ENCODE data around the gene ORAI2. TPM values are rescaled to one million over a fixed set of nuclear protein-coding genes. Genes with fewer than 3 reads are reported as not detected.
"Not testable (repeated sequence)": the region's sequence is repeated elsewhere in the genome, so short reads cannot be mapped to it uniquely, and the experiment has no call there.

Gene ORAI2
- total RNA-seq, result 19.2 TPM

DNA sequence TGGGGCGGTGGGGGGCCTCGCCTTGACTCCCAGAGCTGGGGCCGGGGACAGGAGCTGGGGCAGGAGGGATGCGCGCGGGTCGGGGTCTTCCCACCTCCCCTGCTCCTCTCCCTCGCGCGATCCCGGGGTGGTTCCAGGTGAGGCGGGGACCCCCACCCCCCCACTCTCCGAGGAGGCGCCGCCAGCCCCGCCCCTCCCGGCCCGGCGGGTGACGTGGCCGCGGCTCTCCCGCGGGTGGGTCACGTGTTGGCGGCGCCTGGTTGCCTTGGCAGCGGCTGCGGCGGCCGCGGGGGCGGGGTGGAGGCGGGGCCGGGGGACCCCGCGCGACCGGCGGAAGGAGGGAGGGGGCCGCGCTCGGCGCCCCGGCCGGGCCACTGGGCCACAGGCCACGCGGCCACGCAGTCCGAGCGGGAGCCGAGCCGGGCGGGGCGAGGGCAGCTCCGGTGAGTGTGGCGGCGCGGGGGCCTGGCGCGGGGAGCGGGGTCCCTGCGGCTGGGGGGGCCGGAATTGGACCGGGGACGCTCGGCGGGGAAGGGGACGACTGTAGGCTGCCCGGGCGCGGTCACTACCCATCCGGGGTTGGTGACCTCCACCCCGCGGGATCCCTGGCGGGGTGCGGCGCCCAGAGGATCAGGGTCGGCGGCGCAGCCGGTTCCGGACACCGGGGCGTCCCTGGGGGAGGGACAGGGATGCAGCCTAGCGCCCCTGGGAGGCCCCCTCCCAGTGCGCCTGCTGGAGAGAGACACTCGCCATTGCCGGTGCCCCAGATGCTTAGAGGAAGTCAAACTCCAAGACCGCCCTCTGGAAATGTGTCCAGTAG is at the start of gene ORAI2:
Gene ORAI2, plus strand, starts transcription at position 357 of the 820 bp plus-strand sequence. CDS start 5,382 bp downstream, outside the sequence.
- FAIRE-seq (no peak), DNase-seq (ENCODE audit: low spot score in 2 of 2) (peak; percentile 95 to 96)

GRCh38 chr7:102387064-102387463 is 46.3 kb upstream of the ORAI2 start:
- FAIRE-seq, result no peak
- DNase-seq (ENCODE audit: low spot score in 2 of 2), result no peak

DNA sequence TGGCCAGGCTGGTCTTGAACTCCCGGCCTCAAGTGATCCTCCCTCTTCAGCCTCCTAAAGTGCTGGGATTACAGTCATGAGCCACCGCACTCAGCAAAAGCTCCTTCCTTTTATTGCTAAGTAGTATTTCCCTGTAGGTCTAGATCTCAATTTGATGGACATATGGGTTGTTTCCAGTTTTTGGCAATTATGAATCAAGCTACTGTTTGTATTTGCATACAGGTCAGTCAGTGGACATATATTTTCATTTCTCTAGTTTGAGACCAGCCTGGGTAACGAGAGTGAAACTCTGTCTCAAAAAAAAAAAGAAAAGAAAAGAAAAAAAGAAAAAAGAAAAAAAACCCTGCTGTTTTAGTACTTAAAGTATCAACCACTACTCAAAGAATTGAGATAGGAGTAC is 43.6 kb upstream of the ORAI2 start:
- no peak for DNase-seq (ENCODE audit: low spot score in 2 of 2)
- FAIRE-seq, result no peak

DNA sequence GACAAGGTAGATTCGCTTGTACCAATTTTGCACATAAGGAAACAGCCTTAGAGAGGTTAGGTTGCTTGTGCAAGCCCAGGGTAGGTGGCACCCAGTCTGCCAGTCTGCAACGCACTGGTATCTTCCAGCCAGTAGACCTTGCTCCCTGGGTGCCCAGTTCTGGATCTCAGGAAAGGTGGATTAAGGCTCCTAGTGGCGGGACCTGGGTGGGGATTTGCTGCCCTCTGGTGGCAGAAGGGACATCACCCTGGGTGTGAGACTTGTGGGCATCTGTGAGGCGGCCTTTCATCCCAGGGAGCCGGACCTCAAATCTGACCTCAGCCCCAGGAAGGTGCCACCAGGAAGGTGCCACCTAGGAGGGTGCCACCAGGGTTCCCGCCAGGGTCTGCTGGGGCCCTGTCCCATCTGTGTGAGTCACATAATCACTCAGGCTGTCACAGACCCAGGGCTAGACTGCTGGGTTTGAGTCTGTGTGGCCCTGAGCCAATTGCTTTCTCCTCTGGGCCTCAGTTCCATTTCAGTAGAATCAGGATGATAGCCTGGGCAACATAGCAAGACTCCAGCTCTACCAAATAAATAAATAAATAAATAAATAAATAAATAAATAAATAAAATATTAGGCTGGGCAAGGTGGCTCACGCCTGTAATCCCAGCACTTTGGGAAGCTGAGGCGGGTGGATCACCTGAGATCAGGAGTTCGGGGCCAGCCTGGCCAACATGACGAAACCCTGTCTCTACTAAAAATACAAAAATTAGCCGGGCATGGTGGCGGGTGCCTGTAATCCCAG is 42.5 kb upstream of the ORAI2 start:
- FAIRE-seq (no peak), DNase-seq (ENCODE audit: low spot score in 2 of 2) (peak; percentile 40 to 67)

DNA sequence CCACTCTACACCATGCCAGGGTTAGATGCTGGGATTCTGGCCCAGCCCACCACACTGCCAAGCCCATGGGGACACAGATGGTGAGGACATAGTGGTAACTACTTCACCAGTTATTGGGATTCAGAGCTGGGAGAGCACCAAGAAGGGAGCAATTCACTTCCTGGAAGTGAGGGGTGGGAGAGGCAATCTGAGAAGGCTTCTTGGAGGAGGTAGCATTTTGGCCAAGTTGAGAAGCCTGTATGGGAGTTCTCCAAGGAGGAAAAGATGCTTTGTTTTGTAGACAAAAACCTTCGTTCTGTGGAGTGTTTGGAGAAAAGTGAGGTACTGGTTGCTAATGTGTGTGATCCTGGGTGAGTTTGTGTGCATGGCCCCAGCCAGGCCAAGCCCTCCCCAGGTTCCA is 41.0 kb upstream of the ORAI2 start:
- FAIRE-seq (no peak), DNase-seq (ENCODE audit: low spot score in 2 of 2) (no peak)

GRCh38 chr7:102393467-102393866 is 39.9 kb upstream of the ORAI2 start:
- DNase-seq (ENCODE audit: low spot score in 2 of 2) (no peak), FAIRE-seq (no peak)

DNA sequence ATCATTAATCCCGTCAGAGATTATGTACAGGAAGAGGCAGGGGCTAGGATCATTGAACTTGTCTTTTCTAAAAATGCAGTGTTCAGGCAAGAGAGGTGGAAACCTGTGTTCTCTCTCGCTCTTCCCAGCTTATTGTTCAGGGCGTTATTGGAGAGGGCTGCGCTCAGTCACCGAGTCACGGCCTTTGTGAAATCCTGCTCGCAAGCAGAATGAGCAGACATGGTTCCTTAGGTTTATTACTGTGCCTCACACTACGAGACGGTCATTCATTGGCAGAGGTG is 37.8 kb upstream of the ORAI2 start:
- no peak for FAIRE-seq
- DNase-seq (ENCODE audit: low spot score in 2 of 2), result no peak

DNA sequence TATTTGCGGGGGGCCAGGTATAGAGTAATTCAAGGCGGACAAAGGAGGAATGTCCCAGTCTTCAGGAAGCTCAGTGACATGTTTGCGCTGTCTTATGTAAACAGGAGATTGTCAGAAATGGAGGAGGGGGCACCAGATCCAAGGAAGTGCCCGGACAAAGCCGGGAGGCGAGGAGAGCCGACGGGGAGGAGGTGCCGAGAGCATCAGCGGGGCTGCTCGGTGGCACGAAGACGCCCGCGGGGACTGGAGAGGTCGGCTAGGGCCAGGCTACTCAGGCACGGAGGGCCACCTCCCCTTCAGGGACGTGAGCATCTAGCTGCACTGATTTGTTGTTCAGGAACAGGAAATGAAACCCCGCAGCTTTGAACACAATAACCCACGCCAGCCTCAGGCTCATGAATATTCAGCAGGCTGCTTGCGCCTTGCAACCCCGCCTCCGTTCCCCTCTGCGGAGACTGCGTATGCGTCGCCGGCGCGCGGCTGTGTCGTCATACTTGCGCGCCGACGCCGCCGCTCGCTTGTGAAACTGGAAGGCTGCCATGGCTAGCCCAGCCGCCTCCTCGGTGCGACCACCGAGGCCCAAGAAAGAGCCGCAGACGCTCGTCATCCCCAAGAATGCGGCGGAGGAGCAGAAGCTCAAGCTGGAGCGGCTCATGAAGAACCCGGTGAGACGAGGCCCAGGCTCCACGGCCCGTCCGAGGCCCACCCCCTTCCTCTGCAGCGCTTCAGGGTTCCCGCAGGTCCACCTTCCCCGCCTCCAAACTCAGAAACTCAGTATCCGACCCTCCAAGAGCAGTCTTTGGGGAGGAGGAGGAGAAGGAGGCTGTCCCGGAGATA is 37.3 kb upstream of the ORAI2 start, which contains the start of gene PRKRIP1:
Gene PRKRIP1, plus strand, starts transcription at position 491 of the 837 bp plus-strand sequence. Its CDS starts 49 bp downstream, at position 540.
- no peak for FAIRE-seq

DNA sequence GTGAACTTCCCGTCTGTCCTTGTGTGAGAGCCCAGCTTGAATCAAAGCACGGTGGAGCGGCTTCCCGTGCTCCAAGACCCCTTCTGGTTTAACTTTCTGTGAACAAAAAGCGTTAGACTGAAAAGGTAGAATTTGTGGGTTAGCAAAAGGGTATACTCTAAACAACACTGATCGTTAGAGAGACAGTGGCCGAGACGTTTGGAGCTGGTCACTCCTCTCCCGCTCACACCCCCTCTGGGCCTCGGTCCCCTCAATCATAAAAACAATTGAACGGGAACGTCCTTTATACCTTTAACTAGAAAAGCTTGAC is 36.7 kb upstream of the ORAI2 start:
- DNase-seq (ENCODE audit: low spot score in 2 of 2) (no peak), FAIRE-seq (no peak)

More for the DNA sequence above, 37.3 kb upstream of the ORAI2 start, which contains the start of gene PRKRIP1:
- peak; percentile 83 to 93 for DNase-seq (ENCODE audit: low spot score in 2 of 2)

- FAIRE-seq (no peak), DNase-seq (ENCODE audit: low spot score in 2 of 2) (no peak)
These were observed 34.8 kb upstream of the ORAI2 start for GRCh38 chr7:102398543-102398942.

GRCh38 chr7:102400360-102400759 is 33.0 kb upstream of the ORAI2 start:
- DNase-seq (ENCODE audit: low spot score in 2 of 2) (no peak), FAIRE-seq (no peak)

- DNase-seq (ENCODE audit: low spot score in 2 of 2) (no peak), FAIRE-seq (no peak)
These were observed 29.8 kb upstream of the ORAI2 start for GRCh38 chr7:102403563-102403962.

DNA sequence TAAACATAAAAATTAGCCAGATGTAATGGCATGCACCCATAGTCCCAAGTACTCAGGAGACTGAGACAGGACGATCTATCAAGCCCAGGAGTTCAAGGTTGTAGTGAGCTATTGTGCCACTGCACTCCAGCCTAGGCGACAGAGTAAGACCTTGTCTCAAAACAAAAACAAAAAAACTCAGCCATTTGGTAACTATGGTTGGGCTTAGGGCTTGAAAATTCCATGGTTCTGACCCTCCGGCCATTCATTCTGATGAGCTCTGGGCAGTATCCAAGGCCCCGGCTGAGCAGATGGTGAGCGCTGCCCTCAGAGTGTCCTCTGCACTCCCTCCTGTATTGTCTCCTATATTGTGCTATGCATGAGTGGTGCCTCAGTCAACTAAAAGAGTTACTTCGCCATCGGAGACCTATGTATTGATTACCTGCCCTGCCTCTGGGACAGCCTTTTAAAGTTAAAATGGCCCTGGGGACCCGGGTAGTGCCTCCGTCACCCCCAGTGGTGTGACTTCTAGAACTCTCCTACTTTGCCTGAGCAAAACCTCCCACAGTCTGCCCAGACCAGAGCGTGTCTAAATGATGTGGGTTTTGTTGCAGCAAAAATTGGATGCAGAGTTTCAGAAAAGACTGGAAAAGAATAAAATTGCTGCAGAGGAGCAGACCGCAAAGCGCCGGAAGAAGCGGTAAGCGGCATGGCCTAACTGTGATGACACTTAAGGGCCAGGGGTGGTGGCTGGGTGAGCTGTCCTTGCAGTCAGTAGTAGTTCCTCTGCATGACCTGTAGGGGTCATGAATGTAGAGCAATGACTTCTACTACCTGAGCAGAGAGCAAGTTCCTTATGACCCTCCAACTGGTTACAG is 29.1 kb upstream of the ORAI2 start:
- FAIRE-seq, result no peak
- no peak for DNase-seq (ENCODE audit: low spot score in 2 of 2)

DNA sequence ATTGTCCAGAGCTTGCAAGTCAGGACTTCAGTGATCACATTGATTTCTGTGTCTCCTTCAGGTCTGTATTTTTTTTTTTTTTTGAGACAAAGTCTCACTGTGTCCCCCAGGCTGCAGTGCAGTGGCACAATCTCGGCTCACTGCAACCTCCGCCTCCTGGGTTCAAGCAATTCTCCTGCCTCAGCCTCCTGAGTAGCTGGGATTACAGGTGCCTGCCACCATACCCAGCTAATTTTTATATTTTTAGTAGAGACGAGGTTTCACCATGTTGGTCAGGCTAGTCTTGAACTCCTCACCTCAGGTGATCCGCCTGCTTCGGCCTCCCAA is 28.6 kb upstream of the ORAI2 start:
- FAIRE-seq; DNase-seq (ENCODE audit: low spot score in 2 of 2): not testable (repeated sequence)

DNA sequence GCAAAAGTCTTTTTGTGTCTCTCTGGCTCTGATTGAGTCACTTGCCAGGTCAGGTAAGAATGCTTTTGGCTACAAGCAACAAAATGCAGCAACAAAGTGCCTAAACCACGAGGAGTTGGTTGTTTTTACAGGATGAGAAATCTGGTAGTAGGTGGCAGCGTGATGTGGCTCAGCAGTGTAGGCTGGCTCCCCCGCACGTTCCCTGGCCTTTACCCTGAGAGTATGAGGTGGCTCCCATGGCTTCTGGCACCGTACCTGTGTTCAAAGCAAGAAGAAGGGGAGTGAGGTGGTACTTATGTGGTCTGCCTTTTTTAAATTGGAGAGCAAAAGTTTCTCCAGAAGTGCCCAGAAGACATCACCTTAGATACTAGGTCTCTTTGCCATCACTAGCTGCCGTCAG is 25.5 kb upstream of the ORAI2 start:
- no peak for FAIRE-seq
- no peak for DNase-seq (ENCODE audit: low spot score in 2 of 2)

DNA sequence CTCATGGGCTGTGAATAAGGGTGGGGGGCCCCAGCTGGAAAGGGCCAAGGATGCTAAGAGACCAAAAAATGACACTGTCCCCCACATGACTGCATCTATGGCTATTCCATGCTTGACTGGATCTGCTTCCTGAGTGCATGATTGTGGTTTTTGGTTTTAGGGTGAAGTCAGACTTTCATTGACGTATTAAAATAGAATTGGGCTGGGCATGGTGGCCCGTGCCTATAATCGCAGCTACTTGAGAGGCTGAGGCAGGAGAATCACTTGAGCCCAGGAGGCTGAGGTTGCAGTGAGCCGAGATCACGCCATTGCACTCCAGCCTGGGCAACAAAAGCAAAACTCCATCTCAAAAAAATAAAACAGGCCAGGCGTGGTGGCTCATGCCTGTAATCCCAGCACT is 24.8 kb upstream of the ORAI2 start:
- not testable (repeated sequence) for DNase-seq (ENCODE audit: low spot score in 2 of 2); FAIRE-seq

GRCh38 chr7:102409340-102409739 is 24.0 kb upstream of the ORAI2 start:
- FAIRE-seq (no peak), DNase-seq (ENCODE audit: low spot score in 2 of 2) (no peak)

- FAIRE-seq (no peak), DNase-seq (ENCODE audit: low spot score in 2 of 2) (no peak)
These were observed 23.3 kb upstream of the ORAI2 start for GRCh38 chr7:102410123-102410522.

DNA sequence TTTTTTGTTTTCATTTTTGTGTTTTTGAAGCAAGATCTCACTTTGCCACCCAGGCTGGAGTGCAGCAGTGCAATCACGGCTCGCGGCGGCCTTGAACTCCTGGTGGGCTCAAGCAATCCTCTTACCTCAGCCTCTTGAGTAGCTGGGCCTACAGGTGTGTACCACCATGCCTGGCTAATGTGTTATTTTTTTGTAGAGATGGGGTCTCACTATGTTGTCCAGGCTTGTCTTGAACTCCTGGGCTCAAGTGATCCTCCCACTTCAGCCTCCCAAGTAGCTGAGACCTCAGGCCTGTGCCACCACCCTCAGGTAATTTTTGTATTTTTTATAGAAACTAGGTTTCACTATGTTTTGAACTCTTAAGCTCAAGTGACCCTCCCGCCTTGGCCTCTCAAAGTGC is 22.5 kb upstream of the ORAI2 start:
- no peak for FAIRE-seq
- no peak for DNase-seq (ENCODE audit: low spot score in 2 of 2)

DNA sequence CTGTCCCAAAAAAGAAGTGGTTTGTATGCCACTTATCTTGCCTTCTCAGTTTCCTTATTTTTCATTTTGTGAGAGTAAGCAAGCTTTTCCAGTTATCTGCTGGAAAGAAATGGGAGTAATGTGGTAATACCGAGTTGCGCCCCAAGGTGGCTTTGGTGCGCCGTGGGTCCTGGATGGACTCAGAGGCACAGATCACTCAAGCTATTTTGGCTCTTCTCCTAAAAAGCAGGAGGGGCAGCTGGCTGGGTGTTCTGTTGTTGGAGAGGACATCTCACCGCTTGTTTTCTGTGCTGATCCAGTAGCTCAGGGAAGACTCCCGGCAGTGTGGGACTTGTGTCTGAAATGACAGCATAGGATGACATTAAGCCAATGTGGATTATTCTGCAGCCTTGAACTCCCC is 20.8 kb upstream of the ORAI2 start:
- DNase-seq (ENCODE audit: low spot score in 2 of 2), result no peak
- FAIRE-seq, result no peak

Measured in frontal cortex (tissue), 4 donors.